ENCODE measurements around the gene WDR73. TPM values are rescaled to one million over a fixed set of nuclear protein-coding genes. Genes with fewer than 3 reads are reported as not detected.
"Not testable (repeated sequence)": the region's sequence is repeated elsewhere in the genome, so short reads cannot be mapped to it uniquely, and the experiment has no call there.

The WDR73 gene
- total RNA-seq, 1 donor from 2014 or later: 18.5 TPM

DNA sequence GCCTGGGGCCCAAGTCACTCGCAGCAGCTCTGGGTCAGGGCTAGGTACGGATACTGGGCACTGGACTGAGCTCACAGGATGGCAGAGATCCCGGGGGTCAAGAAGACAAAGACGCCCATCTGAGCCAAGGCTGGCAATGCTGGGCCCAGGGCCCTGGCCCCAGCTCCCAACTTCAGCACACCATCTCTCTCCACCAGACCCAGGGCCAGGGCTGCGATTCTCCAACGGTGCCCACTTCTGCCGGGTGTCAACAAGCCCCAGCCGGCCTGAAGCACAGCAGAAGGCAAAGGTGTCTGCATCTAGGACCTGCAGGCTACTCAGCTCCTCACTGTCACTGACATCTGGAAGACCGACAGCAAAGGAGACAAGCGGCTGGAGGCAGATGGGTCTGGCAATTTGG is 8.6 kb downstream of the WDR73 start:
- H3K27me3 ChIP-seq (ENCODE audit: control insufficient read depth, insufficient read depth, low read length): no peaks in the 10 kb centered on the region
- no peak overlapping the region for H3K4me3 ChIP-seq (ENCODE audit: low read depth, low read length)
- TF ChIP-seq, protein P1, sequence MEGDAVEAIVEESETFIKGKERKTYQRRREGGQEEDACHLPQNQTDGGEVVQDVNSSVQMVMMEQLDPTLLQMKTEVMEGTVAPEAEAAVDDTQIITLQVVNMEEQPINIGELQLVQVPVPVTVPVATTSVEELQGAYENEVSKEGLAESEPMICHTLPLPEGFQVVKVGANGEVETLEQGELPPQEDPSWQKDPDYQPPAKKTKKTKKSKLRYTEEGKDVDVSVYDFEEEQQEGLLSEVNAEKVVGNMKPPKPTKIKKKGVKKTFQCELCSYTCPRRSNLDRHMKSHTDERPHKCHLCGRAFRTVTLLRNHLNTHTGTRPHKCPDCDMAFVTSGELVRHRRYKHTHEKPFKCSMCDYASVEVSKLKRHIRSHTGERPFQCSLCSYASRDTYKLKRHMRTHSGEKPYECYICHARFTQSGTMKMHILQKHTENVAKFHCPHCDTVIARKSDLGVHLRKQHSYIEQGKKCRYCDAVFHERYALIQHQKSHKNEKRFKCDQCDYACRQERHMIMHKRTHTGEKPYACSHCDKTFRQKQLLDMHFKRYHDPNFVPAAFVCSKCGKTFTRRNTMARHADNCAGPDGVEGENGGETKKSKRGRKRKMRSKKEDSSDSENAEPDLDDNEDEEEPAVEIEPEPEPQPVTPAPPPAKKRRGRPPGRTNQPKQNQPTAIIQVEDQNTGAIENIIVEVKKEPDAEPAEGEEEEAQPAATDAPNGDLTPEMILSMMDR (IDR thresholded peaks at IDR 0.05; ENCODE audit: insufficient read depth, low read length, poor library complexity, severe bottlenecking): no peak
- H3K36me3 ChIP-seq (ENCODE audit: control insufficient read depth, insufficient read depth, low read length): peaks cover 6% of the 10 kb centered on the region
- DNase-seq (ENCODE audit: low read depth): no peak

DNA sequence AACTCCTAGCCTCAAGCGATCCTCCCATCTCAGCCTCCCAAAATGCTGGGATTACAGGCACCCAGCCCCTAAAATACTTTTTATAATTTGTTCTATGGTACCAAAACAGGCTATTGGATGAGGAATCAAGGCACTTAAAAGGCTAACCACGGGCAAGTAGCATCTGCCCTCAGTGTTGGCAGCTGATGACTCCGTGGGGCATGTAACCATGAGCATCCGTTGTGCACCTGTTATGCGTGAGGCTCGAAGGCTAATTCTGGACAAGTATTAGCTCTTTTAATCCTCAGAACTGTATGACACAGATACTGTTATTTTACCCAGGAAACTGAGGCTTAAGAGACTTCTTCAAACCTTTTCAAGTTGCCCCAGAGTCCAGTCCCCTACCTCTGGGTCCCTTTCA is 10.2 kb downstream of the WDR73 start:
- H3K27me3 ChIP-seq (ENCODE audit: control insufficient read depth, insufficient read depth, low read length): no peaks in the 10 kb centered on the region
- no peak overlapping the region for H3K4me3 ChIP-seq (ENCODE audit: low read depth, low read length)
- DNase-seq (ENCODE audit: low read depth): no peak
- TF ChIP-seq, protein P1 (IDR thresholded peaks at IDR 0.05; ENCODE audit: insufficient read depth, low read length, poor library complexity, severe bottlenecking): no peak
- H3K36me3 ChIP-seq (ENCODE audit: control insufficient read depth, insufficient read depth, low read length): peaks cover 3% of the 10 kb centered on the region

DNA sequence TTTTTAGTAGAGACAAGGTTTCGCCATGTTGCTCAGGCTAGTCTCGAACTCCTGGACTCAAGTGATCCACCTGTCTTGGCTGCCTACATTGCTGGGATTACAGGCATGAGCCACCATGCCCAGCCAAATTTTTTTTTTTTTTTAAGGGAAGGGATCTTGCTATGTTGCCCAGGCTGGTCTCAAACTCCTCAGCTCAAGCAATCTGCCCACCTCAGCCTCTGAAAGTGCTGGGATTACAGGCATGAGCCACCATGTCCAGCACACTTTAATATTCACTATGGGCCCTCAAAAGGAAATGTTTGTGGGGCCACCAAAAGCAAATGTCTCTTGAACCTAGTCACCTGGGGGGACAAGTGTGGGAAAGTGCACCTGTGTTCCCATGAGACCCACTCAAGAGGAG is 11.4 kb downstream of the WDR73 start:
- H3K27me3 ChIP-seq (ENCODE audit: control insufficient read depth, insufficient read depth, low read length); H3K4me3 ChIP-seq (ENCODE audit: low read depth, low read length); H3K36me3 ChIP-seq (ENCODE audit: control insufficient read depth, insufficient read depth, low read length); DNase-seq (ENCODE audit: low read depth): not testable (repeated sequence)

DNA sequence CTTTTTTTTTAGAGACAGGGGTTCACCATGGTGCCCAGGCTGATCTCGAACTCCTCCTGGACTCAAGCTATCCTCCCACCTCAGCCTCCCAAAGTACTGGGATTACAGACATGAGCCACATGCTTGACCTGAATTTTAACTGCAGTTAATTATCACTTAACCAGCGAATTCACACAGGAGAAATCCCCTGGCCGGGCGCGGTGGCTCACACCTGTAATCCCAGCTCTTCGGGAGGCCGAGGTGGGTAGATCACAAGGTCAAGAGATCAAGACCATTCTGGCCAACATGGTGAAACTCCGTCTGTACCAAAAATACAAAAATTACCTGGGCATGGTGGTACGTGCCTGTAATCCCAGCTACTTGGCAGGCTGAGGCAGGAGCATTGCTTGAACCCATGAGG is 12.2 kb downstream of the WDR73 start:
- H3K4me3 ChIP-seq (ENCODE audit: low read depth, low read length); H3K36me3 ChIP-seq (ENCODE audit: control insufficient read depth, insufficient read depth, low read length); H3K27me3 ChIP-seq (ENCODE audit: control insufficient read depth, insufficient read depth, low read length); DNase-seq (ENCODE audit: low read depth): not testable (repeated sequence)

DNA sequence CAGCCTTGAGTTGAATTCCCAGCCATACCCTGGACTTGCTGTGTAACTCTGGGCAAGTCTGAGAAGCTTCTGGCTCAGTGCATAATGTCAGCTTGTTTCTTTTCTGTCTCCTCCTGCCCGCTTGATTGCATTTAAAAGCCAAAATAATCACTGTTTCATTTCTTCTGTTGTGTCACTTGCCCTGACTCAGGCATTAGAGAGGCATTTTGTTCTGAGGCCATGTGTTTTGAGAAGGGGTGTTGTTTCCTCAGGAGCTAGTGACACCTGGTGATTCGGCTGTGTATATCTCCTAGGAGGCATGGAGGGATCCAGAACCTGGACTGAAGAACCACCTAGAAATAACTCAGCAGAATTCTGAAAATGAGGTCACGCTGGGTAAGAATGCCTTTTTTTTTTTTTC is 16.0 kb downstream of the WDR73 start:
- Histone ChIP-seq H3K4me3 (ENCODE audit: low read depth, low read length) (no peak overlapping the region), H3K36me3 (ENCODE audit: control insufficient read depth, insufficient read depth, low read length) (no peaks in the 10 kb centered on the region), H3K27me3 (ENCODE audit: control insufficient read depth, insufficient read depth, low read length) (no peaks in the 10 kb centered on the region)
- no peak for DNase-seq (ENCODE audit: low read depth)
- TF ChIP-seq, protein P1 (IDR thresholded peaks at IDR 0.05; ENCODE audit: insufficient read depth, low read length, poor library complexity, severe bottlenecking): peak; percentile 18

DNA sequence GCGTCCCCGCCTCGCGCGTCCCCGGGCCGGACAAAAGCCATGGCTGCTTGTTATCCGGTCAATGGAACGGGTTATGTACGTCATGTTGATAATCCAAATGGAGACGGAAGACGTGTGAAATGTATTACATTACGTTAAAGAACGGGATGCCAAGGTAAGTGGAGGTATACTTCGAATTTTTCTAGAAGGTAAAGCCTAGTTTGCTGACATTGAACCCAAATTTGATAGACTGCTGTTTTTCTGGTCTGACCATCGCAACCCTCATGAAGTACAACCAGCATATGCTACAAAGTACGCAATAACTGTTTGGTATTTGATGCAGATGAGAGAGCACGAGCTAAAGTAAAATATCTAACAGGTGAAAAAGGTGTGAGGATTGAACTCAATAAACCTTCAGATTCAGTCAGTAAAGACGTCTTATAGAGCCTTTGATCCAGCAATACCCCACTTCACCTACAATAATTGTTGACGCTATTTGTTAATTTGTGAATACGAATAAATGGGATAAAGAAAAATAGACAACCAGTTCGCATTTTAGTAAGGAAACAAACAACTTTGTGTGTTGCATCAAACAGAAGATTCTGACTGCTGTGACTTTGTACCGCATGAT is 19.8 kb downstream of the WDR73 start:
- peak overlapping the region; percentile 55 for H3K4me3 ChIP-seq (ENCODE audit: low read depth, low read length)
- H3K27me3 ChIP-seq (ENCODE audit: control insufficient read depth, insufficient read depth, low read length): no peaks in the 10 kb centered on the region
- no peak for DNase-seq (ENCODE audit: low read depth)
- TF ChIP-seq, protein P1 (IDR thresholded peaks at IDR 0.05; ENCODE audit: insufficient read depth, low read length, poor library complexity, severe bottlenecking): no peak
- no peaks in the 10 kb centered on the region for H3K36me3 ChIP-seq (ENCODE audit: control insufficient read depth, insufficient read depth, low read length)
